Measurements from ENCODE around the gene ARHGAP8.

DNA sequence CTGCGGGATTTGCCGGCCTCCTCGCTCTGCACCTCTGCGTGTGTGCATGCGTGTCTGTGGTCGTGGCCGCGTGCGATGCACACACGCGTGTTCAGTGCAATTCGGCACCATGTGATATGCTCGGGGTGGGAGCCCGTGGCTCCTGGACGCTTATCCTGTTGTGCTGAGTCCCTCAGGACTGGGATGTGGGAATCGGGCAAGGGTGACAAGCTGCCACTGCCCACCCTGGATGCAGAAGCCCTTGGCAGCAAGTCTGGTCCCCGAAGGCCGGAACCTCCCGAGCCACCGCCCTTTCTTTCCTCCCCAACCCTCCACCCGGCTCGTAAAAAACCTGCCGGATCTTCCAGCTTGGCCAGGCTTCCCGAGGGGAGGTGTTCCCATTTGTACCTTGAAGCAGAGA lies 129.2 kb downstream of the ARHGAP8 start:
- TF ChIP-seq POLR2A (IDR thresholded peaks at IDR 0.05): no peak
- TF ChIP-seq, protein P1, sequence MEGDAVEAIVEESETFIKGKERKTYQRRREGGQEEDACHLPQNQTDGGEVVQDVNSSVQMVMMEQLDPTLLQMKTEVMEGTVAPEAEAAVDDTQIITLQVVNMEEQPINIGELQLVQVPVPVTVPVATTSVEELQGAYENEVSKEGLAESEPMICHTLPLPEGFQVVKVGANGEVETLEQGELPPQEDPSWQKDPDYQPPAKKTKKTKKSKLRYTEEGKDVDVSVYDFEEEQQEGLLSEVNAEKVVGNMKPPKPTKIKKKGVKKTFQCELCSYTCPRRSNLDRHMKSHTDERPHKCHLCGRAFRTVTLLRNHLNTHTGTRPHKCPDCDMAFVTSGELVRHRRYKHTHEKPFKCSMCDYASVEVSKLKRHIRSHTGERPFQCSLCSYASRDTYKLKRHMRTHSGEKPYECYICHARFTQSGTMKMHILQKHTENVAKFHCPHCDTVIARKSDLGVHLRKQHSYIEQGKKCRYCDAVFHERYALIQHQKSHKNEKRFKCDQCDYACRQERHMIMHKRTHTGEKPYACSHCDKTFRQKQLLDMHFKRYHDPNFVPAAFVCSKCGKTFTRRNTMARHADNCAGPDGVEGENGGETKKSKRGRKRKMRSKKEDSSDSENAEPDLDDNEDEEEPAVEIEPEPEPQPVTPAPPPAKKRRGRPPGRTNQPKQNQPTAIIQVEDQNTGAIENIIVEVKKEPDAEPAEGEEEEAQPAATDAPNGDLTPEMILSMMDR (IDR thresholded peaks at IDR 0.05 in 8 of 11, conservative IDR thresholded peaks at IDR 0.05 in 3 of 11): no peak
- no peak for TF ChIP-seq POLR2AphosphoS5 (IDR thresholded peaks at IDR 0.05)
